IMR-90 (cell line): ENCODE data around the gene RPA3. TPM values are rescaled to one million over a fixed set of nuclear protein-coding genes. Genes with fewer than 3 reads are reported as not detected.

Source experiments
- ATAC-seq: fragments of 200-7000 bp; cut with Tn5 transposase; 2 replicates; pipeline ENCODE4 v1.9.1; 2020; ENCODE audit warnings: low read depth, mild to moderate bottlenecking, moderate library complexity
- BruUV-seq: library from RNA; stranded (reverse); fragments of 400-500 nt; replicated peaks from 2 replicates; lab custom pipeline; 2021; lab: Mats Ljungman, UMichigan
- CTCF ChIA-PET: fragments of 300-600 bp; formaldehyde crosslinking; extraction: SDS; loops from one replicate; lab custom pipeline; 2021; ENCODE audit warnings: antibody characterized with exemption; lab: Yijun Ruan, JAX
- POLR2A ChIA-PET: fragments of 300-600 bp; sonication (Branson Sonifier 250); formaldehyde crosslinking; loops from one replicate; lab custom pipeline; 2022; ENCODE audit warnings: antibody characterized with exemption; ENCODE audit not compliant: unreplicated experiment; lab: Charles Lee
- DNase-seq: peaks from one replicate; pipeline ENCODE4 v3.0.0; 2013
- H2AFZ ChIP-seq: replicated peaks from 2 replicates; pipeline ENCODE3; 2013; ENCODE audit warnings: low read length, mild to moderate bottlenecking; ENCODE audit not compliant: poor library complexity
- H2AK5ac ChIP-seq: 2 replicates; pipeline ENCODE4 v1.6.1; 2013; ENCODE audit warnings: low read depth, low read length, inconsistent platforms
- H2AK9ac ChIP-seq: replicated peaks from 2 replicates; pipeline ENCODE3; 2013; ENCODE audit warnings: mild to moderate bottlenecking, low read depth, low read length, moderate library complexity; ENCODE audit not compliant: poor library complexity
- H2BK120ac ChIP-seq: 2 replicates; pipeline ENCODE4 v1.6.1; 2013; ENCODE audit warnings: low read depth, low read length, inconsistent platforms
- H2BK15ac ChIP-seq: 3 replicates; pipeline ENCODE4 v1.6.1; 2013; ENCODE audit warnings: low read depth, low read length, inconsistent platforms
- H2BK20ac ChIP-seq: 2 replicates; pipeline ENCODE4 v1.6.1; 2013; ENCODE audit warnings: low read depth, mild to moderate bottlenecking, inconsistent platforms, low read length, moderate library complexity
- H2BK5ac ChIP-seq: 2 replicates; pipeline ENCODE4 v1.6.1; 2013; ENCODE audit warnings: mild to moderate bottlenecking, low read depth, low read length, inconsistent platforms; ENCODE audit not compliant: poor library complexity, severe bottlenecking
- H3K14ac ChIP-seq: replicated peaks from 2 replicates; pipeline ENCODE4 v1.6.1; 2013; ENCODE audit warnings: low read depth, low read length, inconsistent platforms
- H3K18ac ChIP-seq: 2 replicates; pipeline ENCODE4 v1.6.1; 2013; ENCODE audit warnings: low read depth, low read length, control low read depth
- H3K23ac ChIP-seq: 2 replicates; pipeline ENCODE4 v1.6.1; 2013; ENCODE audit warnings: low read depth, low read length, inconsistent platforms
- H3K27ac ChIP-seq: 2 replicates; pipeline ENCODE4 v1.5.1; 2013; ENCODE audit warnings: mild to moderate bottlenecking, control low read depth, low read length; ENCODE audit not compliant: insufficient read depth
- H3K27me3 ChIP-seq: 2 replicates; pipeline ENCODE4 v1.6.1; 2013; ENCODE audit warnings: low read length; ENCODE audit not compliant: control insufficient read depth, insufficient read depth
- H3K36me3 ChIP-seq: 2 replicates; pipeline ENCODE4 v1.6.1; 2013; ENCODE audit warnings: low read length, mixed read lengths; ENCODE audit not compliant: control insufficient read depth, insufficient read depth
- H3K4ac ChIP-seq: 2 replicates; pipeline ENCODE4 v1.6.1; 2013; ENCODE audit warnings: low read depth, low read length, inconsistent platforms
- H3K4me1 ChIP-seq: 2 replicates; pipeline ENCODE4 v1.6.1; 2013; ENCODE audit warnings: low read length, mixed read lengths; ENCODE audit not compliant: control insufficient read depth, insufficient read depth
- H3K4me2 ChIP-seq: 2 replicates; pipeline ENCODE4 v1.6.1; 2013; ENCODE audit warnings: low read depth, mild to moderate bottlenecking, control low read depth, low read length, moderate library complexity
- H3K4me3 ChIP-seq: 2 replicates; pipeline ENCODE4 v1.5.1; 2013; ENCODE audit warnings: low read depth, mild to moderate bottlenecking, control low read depth, low read length, moderate library complexity; ENCODE audit not compliant: insufficient read depth
- H3K56ac ChIP-seq: 2 replicates; pipeline ENCODE4 v1.6.1; 2013; ENCODE audit warnings: low read length, inconsistent platforms; ENCODE audit not compliant: insufficient read depth; ENCODE audit errors: extremely low read depth
- H3K79me1 ChIP-seq, 2 experiments: 2 replicates each; pipeline ENCODE4 v1.6.1; 2013; ENCODE audit warnings: low read length in 2 of 2, inconsistent platforms in 1 of 2, low read depth in 1 of 2
- H3K9ac ChIP-seq: 2 replicates; pipeline ENCODE4 v1.6.1; 2013; ENCODE audit warnings: low read depth, low read length, control low read depth
- H3K9me1 ChIP-seq: 2 replicates; pipeline ENCODE4 v1.6.1; 2013; ENCODE audit warnings: low read length, inconsistent platforms; ENCODE audit not compliant: insufficient read depth
- H3K9me3 ChIP-seq: 2 replicates; pipeline ENCODE4 v1.6.1; 2013; ENCODE audit warnings: low read length; ENCODE audit not compliant: control insufficient read depth, insufficient read depth
- H4K20me1 ChIP-seq: 2 replicates; pipeline ENCODE4 v1.6.1; 2013; ENCODE audit warnings: low read length, inconsistent platforms; ENCODE audit not compliant: insufficient read depth
- H4K5ac ChIP-seq: 2 replicates; pipeline ENCODE4 v1.6.1; 2013; ENCODE audit warnings: mild to moderate bottlenecking, low read depth, low read length, control low read depth
- H4K8ac ChIP-seq, 2 experiments: 2 replicates each; pipeline ENCODE4 v1.6.1; 2013; ENCODE audit warnings: low read depth in 2 of 2, low read length in 2 of 2, control low read depth in 1 of 2, inconsistent platforms in 1 of 2
- H4K91ac ChIP-seq: 2 replicates; pipeline ENCODE4 v1.6.1; 2013; ENCODE audit warnings: low read depth, low read length, inconsistent platforms; ENCODE audit not compliant: insufficient read depth
- CEBPB ChIP-seq: IDR thresholded peaks from 2 replicates; pipeline ENCODE4 v1.6.1; 2012; ENCODE audit warnings: low read depth, low read length, improper control_type of control experiment
- CHD1 ChIP-seq: IDR thresholded peaks from 2 replicates; pipeline ENCODE4 v1.6.1; 2012; ENCODE audit warnings: low read depth, low read length, improper control_type of control experiment
- MXI1 ChIP-seq: IDR thresholded peaks from 2 replicates; pipeline ENCODE4 v1.6.1; 2012; ENCODE audit warnings: low read depth, mild to moderate bottlenecking, low read length, moderate library complexity, borderline replicate concordance
- RCOR1 ChIP-seq: IDR thresholded peaks from 2 replicates; pipeline ENCODE4 v1.6.1; 2012; ENCODE audit warnings: mild to moderate bottlenecking, low read length, improper control_type of control experiment; ENCODE audit not compliant: insufficient replicate concordance
- USF2 ChIP-seq: fragments of 150-350 bp; IDR thresholded peaks from 2 replicates; pipeline ENCODE4 v1.6.1; 2017; ENCODE audit warnings: mild to moderate bottlenecking, antibody characterized with exemption, low read length, low read depth
- WGBS, 2 experiments: methylation state at CpG; one replicate each; pipeline versions ENCODE4 v1.1.5 to v1.1.7; 2013; ENCODE audit warnings: missing lambda C conversion rate in 2 of 2; ENCODE audit not compliant: insufficient read length in 1 of 2; ENCODE audit errors: extremely low coverage in 2 of 2; 5-methylcytosine and 5-hydroxymethylcytosine counted together
- dilution Hi-C: fragments of 300-500 bp; cut with HindIII; formaldehyde crosslinking; loops from one replicate; pipeline ENCODE4 v1.14.3; 2018; ENCODE audit warnings: low sequenced_read_pairs; ENCODE audit not compliant: unreplicated experiment
- in situ Hi-C: fragments of 300-500 bp; cut with MboI; formaldehyde crosslinking; loops from 3 replicates; pipeline ENCODE4 v1.14.3; 2019; ENCODE audit warnings: low sequenced_read_pairs, inconsistent platforms, mixed read lengths
- intact Hi-C: fragments of 100-400 bp; cut with micrococcal nuclease; formaldehyde crosslinking; loops from 2 replicates; pipeline ENCODE4 v1.10.0; 2022
- polyA plus RNA-seq, 3 experiments: library from polyadenylated mRNA; depleted of rRNA; stranded (reverse); fragments of >200 nt; gene quantifications; 2 replicates each; pipeline ENCODE4 v1.2.3, GENCODE V29; 2012; ENCODE audit warnings: low replicate concordance in 1 of 3
- total RNA-seq: library from RNA; depleted of rRNA; stranded (reverse); fragments of >200 nt; gene quantifications from 2 replicates; pipeline ENCODE4 v1.2.3, GENCODE V29; 2012

The RPA3 gene
- total and polyA plus RNA-seq, 2 of the 4 experiments (the other 2 are of a cell fraction): 12.7 to 21.1 TPM

- no peaks in the 10 kb centered on the region for H3K4me1 ChIP-seq
- H2BK5ac ChIP-seq: no peak overlapping the region
- DNase-seq: no peak
- H4K5ac ChIP-seq: no peak overlapping the region
- H2AFZ ChIP-seq: no peak overlapping the region
- H3K18ac ChIP-seq: no peak overlapping the region
- H3K27me3 ChIP-seq: no peaks in the 10 kb centered on the region
- no peak overlapping the region for H2AK9ac ChIP-seq
- H3K23ac ChIP-seq: no peak overlapping the region
- H3K14ac ChIP-seq: no peak overlapping the region
- no peak overlapping the region for H3K9ac ChIP-seq
- no peak overlapping the region for H2AK5ac ChIP-seq
- no peak overlapping the region for H3K4me2 ChIP-seq
- no peak overlapping the region for H3K4ac ChIP-seq
- no TSS peak for BruUV-seq
- no peak overlapping the region for H2BK15ac ChIP-seq
- no CpG with 5 or more reads among the region's 2 CpGs for WGBS, 2 experiments
- H2BK120ac ChIP-seq: no peak overlapping the region
- CTCF ChIA-PET: no interaction called here
- in situ Hi-C loops: no loop called here
- no peaks in the 10 kb centered on the region for H4K20me1 ChIP-seq
- H3K27ac ChIP-seq: no peak overlapping the region
- no peak overlapping the region for H3K4me3 ChIP-seq
- no peak for ATAC-seq
- no peak overlapping the region for H4K8ac ChIP-seq
- TF ChIP-seq USF2 (no peak), CHD1 (no peak), CEBPB (no peak), RCOR1 (no peak), MXI1 (no peak)
- H3K9me1 ChIP-seq: no peaks in the 10 kb centered on the region
- POLR2A ChIA-PET: no interaction called here
- dilution Hi-C loops: no loop called here
- no peak overlapping the region for H2BK20ac ChIP-seq
- H4K91ac ChIP-seq: no peak overlapping the region
- H3K79me1 ChIP-seq: no peaks in the 10 kb centered on the region
- intact Hi-C loops: no loop called here
- no peaks in the 10 kb centered on the region for H3K9me3 ChIP-seq
- no peak overlapping the region for H3K56ac ChIP-seq
- no peaks in the 10 kb centered on the region for H3K36me3 ChIP-seq
Measured at GRCh38 chr7:7740037-7740355, 21.6 kb upstream of the RPA3 start.
